ENCODE results near the gene ISL2. TPM values are rescaled to one million over a fixed set of nuclear protein-coding genes. Genes with fewer than 3 reads are reported as not detected.

The ISL2 gene
- total RNA-seq, 1 donor from 2014 or later = 0.38 TPM

- H3K4me1 ChIP-seq = peaks cover 38% of the 10 kb centered on the region
- DNase-seq (no peak), ATAC-seq (no peak)
- peak overlapping the region; percentile 40 for H3K4me3 ChIP-seq
- H3K27me3 ChIP-seq (ENCODE audit: low read depth) = peaks cover 75% of the 10 kb centered on the region
- TF ChIP-seq, protein P1, sequence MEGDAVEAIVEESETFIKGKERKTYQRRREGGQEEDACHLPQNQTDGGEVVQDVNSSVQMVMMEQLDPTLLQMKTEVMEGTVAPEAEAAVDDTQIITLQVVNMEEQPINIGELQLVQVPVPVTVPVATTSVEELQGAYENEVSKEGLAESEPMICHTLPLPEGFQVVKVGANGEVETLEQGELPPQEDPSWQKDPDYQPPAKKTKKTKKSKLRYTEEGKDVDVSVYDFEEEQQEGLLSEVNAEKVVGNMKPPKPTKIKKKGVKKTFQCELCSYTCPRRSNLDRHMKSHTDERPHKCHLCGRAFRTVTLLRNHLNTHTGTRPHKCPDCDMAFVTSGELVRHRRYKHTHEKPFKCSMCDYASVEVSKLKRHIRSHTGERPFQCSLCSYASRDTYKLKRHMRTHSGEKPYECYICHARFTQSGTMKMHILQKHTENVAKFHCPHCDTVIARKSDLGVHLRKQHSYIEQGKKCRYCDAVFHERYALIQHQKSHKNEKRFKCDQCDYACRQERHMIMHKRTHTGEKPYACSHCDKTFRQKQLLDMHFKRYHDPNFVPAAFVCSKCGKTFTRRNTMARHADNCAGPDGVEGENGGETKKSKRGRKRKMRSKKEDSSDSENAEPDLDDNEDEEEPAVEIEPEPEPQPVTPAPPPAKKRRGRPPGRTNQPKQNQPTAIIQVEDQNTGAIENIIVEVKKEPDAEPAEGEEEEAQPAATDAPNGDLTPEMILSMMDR (IDR thresholded peaks at IDR 0.05) = no peak
- H3K36me3 ChIP-seq = no peaks in the 10 kb centered on the region
- no peak overlapping the region for H3K27ac ChIP-seq
- no peaks in the 10 kb centered on the region for H3K9me3 ChIP-seq
- intact Hi-C loops (cut with DNase I) = no loop called here
Measured at GRCh38 chr15:76334438-76335306, 1.9 kb upstream of the ISL2 start.

GRCh38 chr15:76335307-76336253 is 993 bp upstream of the ISL2 start:
- Histone ChIP-seq H3K4me3 (peak overlapping the region; percentile 40), H3K36me3 (no peaks in the 10 kb centered on the region), H3K9me3 (no peaks in the 10 kb centered on the region), H3K4me1 (peaks cover 47% of the 10 kb centered on the region), H3K27ac (no peak overlapping the region), H3K27me3 (ENCODE audit: low read depth) (peaks cover 78% of the 10 kb centered on the region)
- DNase-seq (no peak), ATAC-seq (no peak)
- intact Hi-C loops (cut with DNase I) = no loop called here
- TF ChIP-seq, protein P1 (IDR thresholded peaks at IDR 0.05) = no peak

GRCh38 chr15:76337059-76337695 is 604 bp downstream of the ISL2 start:
- intact Hi-C loops (cut with DNase I) = no loop called here
- TF ChIP-seq, protein P1 (IDR thresholded peaks at IDR 0.05) = no peak
- no peak for DNase-seq

DNA sequence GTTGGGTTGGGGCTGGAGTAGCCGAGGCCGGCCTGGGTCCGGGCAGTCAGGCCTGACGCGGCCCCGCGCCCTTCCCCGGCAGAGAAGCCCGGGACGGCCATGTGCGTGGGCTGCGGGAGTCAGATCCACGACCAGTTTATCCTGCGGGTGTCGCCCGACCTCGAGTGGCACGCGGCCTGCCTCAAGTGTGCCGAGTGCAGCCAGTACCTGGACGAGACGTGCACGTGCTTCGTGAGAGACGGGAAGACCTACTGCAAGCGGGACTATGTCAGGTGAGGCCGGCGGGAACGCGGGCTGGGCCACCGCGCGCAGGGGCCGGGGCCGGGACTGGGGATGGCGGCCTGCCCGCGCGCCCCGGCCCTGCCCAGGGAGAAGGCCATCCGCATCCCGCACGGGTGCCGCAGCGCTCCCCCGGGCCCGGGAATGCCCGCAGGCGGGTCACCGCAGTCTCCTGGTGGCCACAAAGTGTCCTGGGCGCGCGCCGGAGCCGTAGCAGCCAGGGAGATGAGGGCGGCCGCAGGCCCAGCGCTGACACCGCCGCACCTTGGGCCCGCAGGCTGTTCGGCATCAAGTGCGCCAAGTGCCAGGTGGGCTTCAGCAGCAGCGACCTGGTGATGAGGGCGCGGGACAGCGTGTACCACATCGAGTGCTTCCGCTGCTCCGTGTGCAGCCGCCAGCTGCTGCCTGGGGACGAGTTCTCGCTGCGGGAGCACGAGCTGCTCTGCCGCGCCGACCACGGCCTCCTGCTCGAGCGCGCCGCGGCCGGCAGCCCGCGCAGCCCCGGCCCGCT is 1.3 kb downstream of the ISL2 start:
- Histone ChIP-seq H3K4me3 (peak overlapping the region; percentile 40), H3K27ac (no peak overlapping the region), H3K27me3 (ENCODE audit: low read depth) (peaks cover 100% of the 10 kb centered on the region), H3K9me3 (no peaks in the 10 kb centered on the region), H3K4me1 (peaks cover 71% of the 10 kb centered on the region), H3K36me3 (no peaks in the 10 kb centered on the region)
- intact Hi-C loops (cut with DNase I) = no loop called here
- DNase-seq (peak; percentile 52), ATAC-seq (no peak)
- TF ChIP-seq, protein P1 (IDR thresholded peaks at IDR 0.05) = no peak

More at GRCh38 chr15:76337059-76337695, 604 bp downstream of the ISL2 start:
- ATAC-seq = no peak
- Histone ChIP-seq H3K27me3 (ENCODE audit: low read depth) (peaks cover 94% of the 10 kb centered on the region), H3K9me3 (no peaks in the 10 kb centered on the region), H3K4me1 (peaks cover 63% of the 10 kb centered on the region), H3K27ac (no peak overlapping the region), H3K36me3 (no peaks in the 10 kb centered on the region), H3K4me3 (peak overlapping the region; percentile 40)
